Measurements from ENCODE around the gene HDAC9.
A peak's percentile ranks its signal among the peaks of the same experiment; 100 is the strongest.

Gene HDAC9

GRCh38 chr7:18513343-18513742 is 17.8 kb downstream of the HDAC9 start:
- ATAC-seq = no peak
- TF ChIP-seq BACH2 (CRISPR knock-in tag; IDR thresholded peaks at IDR 0.05; ENCODE audit: borderline replicate concordance) = no peak

- peak; percentile 59 for ATAC-seq
- TF ChIP-seq BACH2 (CRISPR knock-in tag; IDR thresholded peaks at IDR 0.05; ENCODE audit: borderline replicate concordance) = no peak
- peak; percentile 66 for TF ChIP-seq ISL1 (CRISPR knock-in tag; IDR thresholded peaks at IDR 0.05)
Observed at GRCh38 chr7:18515067-18515466, 19.5 kb downstream of the HDAC9 start.

- TF ChIP-seq ISL1 (CRISPR knock-in tag; IDR thresholded peaks at IDR 0.05) = no peak; the same call in none of the 2 replicates
- TF ChIP-seq TCF4 (CRISPR knock-in tag; IDR thresholded peaks at IDR 0.05; ENCODE audit: borderline replicate concordance) = no peak; the same call in 1 of the 2 replicates
- TF ChIP-seq TOX (CRISPR knock-in tag; IDR thresholded peaks at IDR 0.05; ENCODE audit: borderline replicate concordance) = no peak
- no peak for TF ChIP-seq CREB5 (CRISPR knock-in tag; IDR thresholded peaks at IDR 0.05; ENCODE audit: low read depth)
- no peak for TF ChIP-seq GLIS3 (CRISPR knock-in tag; IDR thresholded peaks at IDR 0.05)
- no peak for TF ChIP-seq PATZ1 (CRISPR knock-in tag; IDR thresholded peaks at IDR 0.05; ENCODE audit: borderline replicate concordance)
- TF ChIP-seq ZC3H10 (CRISPR knock-in tag; IDR thresholded peaks at IDR 0.05) = no peak
- TF ChIP-seq PPARA (CRISPR knock-in tag; IDR thresholded peaks at IDR 0.05; ENCODE audit: borderline replicate concordance) = no peak
- no peak for TF ChIP-seq RARB (CRISPR knock-in tag; IDR thresholded peaks at IDR 0.05)
Observed at GRCh38 chr7:18517646-18518045, 22.1 kb downstream of the HDAC9 start.

GRCh38 chr7:18518555-18518954 is 23.0 kb downstream of the HDAC9 start:
- ATAC-seq = no peak
- TF ChIP-seq ISL1 (CRISPR knock-in tag; IDR thresholded peaks at IDR 0.05) (peak; percentile 30; the same call in 1 of the 2 replicates), CREB5 (CRISPR knock-in tag; IDR thresholded peaks at IDR 0.05; ENCODE audit: low read depth) (no peak), SNAI2 (CRISPR knock-in tag; IDR thresholded peaks at IDR 0.05) (0 out of 2 replicates have a peak, but pooled peaks have one; percentile 48), ZFP3 (CRISPR knock-in tag; IDR thresholded peaks at IDR 0.05) (0 out of 2 replicates have a peak, but pooled peaks have one; percentile 26), ZFP30 (CRISPR knock-in tag; IDR thresholded peaks at IDR 0.05) (no peak)

More at GRCh38 chr7:18517646-18518045, 22.1 kb downstream of the HDAC9 start:
- no peak for ATAC-seq

- peak; percentile 85 for ATAC-seq
- TF ChIP-seq ZFP30 (CRISPR knock-in tag; IDR thresholded peaks at IDR 0.05) (peak; percentile 78), ZFP3 (CRISPR knock-in tag; IDR thresholded peaks at IDR 0.05) (no peak), ARNTL (CRISPR knock-in tag; IDR thresholded peaks at IDR 0.05; ENCODE audit: borderline replicate concordance, low read depth) (no peak), RARB (CRISPR knock-in tag; IDR thresholded peaks at IDR 0.05) (peak; percentile 70; the same call in 1 of the 2 replicates), ESRRG (CRISPR knock-in tag; IDR thresholded peaks at IDR 0.05) (peak; percentile 92), PPARA (CRISPR knock-in tag; IDR thresholded peaks at IDR 0.05; ENCODE audit: borderline replicate concordance) (no peak), ISL1 (CRISPR knock-in tag; IDR thresholded peaks at IDR 0.05) (peak; percentile 100), ZC3H10 (CRISPR knock-in tag; IDR thresholded peaks at IDR 0.05) (peak; percentile 96), SNAI2 (CRISPR knock-in tag; IDR thresholded peaks at IDR 0.05) (peak; percentile 13; the same call in 1 of the 2 replicates), TSHZ2 (CRISPR knock-in tag; IDR thresholded peaks at IDR 0.05) (no peak; the same call in 1 of the 2 replicates), CSRNP3 (CRISPR knock-in tag; IDR thresholded peaks at IDR 0.05) (peak; percentile 97), ZNF565 (CRISPR knock-in tag; conservative IDR thresholded peaks at IDR 0.05; ENCODE audit: low read depth) (0 out of 2 replicates have a peak, but pooled peaks have one; percentile 49), CSDC2 (CRISPR knock-in tag; IDR thresholded peaks at IDR 0.05) (no peak), CREB5 (CRISPR knock-in tag; IDR thresholded peaks at IDR 0.05; ENCODE audit: low read depth) (peak; percentile 97), TOX (CRISPR knock-in tag; IDR thresholded peaks at IDR 0.05; ENCODE audit: borderline replicate concordance) (no peak; the same call in 1 of the 2 replicates), GLIS3 (CRISPR knock-in tag; IDR thresholded peaks at IDR 0.05) (no peak; the same call in 1 of the 2 replicates), ZNF70 (CRISPR knock-in tag; IDR thresholded peaks at IDR 0.05) (no peak)
Observed at GRCh38 chr7:18520450-18521235, 25.1 kb downstream of the HDAC9 start.

All from SK-N-SH treated with all-trans-retinoic acid at 6 μM for 48 hours (cell line).